ENCODE data around the gene PTF1A. TPM values are rescaled to one million over a fixed set of nuclear protein-coding genes. Genes with fewer than 3 reads are reported as not detected.

Gene PTF1A
- total and polyA plus RNA-seq, 10 donors = not detected

DNA sequence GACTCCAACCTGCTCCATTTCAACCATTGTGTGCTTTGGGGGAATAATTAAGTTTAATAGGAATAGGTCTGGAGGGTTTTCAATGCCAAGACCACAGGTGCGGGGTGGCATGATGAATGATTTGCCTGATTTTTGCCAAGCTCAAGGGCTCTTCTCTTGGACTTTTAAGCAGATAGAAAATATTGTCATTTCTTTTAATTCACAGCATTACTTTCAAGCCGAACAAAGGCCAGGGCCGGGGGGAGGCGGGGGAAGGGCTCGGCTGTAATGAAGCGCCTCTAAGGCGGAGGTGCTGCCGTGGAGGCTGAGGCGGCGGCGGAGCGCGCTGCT lies 6.5 kb downstream of the PTF1A start:
- Histone ChIP-seq H3K36me3 (no peaks in the 10 kb centered on the region), H3K9me3 (no peaks in the 10 kb centered on the region), H3K27ac (no peak overlapping the region), H3K4me3 (no peak overlapping the region), H3K27me3 (replicated peaks in 1 of 7) (peaks cover 4 to 100% (median 87%) of the 10 kb centered on the region in 7 donors), H3K4me1 (peaks cover 0 to 21% (median 5%) of the 10 kb centered on the region in 6 donors)
- 0 to 7% (median 4%) methylated on average over 8 to 13 of the region's 13 CpGs for WGBS, 5 donors
- intact Hi-C loops (cut with DNase I; ENCODE audit: low total_unique reads) = no loop called here
- TF ChIP-seq POLR2AphosphoS5 (IDR thresholded peaks at IDR 0.05) (no peak), POLR2A (IDR thresholded peaks at IDR 0.05) (no peak)
- TF ChIP-seq, protein P1, sequence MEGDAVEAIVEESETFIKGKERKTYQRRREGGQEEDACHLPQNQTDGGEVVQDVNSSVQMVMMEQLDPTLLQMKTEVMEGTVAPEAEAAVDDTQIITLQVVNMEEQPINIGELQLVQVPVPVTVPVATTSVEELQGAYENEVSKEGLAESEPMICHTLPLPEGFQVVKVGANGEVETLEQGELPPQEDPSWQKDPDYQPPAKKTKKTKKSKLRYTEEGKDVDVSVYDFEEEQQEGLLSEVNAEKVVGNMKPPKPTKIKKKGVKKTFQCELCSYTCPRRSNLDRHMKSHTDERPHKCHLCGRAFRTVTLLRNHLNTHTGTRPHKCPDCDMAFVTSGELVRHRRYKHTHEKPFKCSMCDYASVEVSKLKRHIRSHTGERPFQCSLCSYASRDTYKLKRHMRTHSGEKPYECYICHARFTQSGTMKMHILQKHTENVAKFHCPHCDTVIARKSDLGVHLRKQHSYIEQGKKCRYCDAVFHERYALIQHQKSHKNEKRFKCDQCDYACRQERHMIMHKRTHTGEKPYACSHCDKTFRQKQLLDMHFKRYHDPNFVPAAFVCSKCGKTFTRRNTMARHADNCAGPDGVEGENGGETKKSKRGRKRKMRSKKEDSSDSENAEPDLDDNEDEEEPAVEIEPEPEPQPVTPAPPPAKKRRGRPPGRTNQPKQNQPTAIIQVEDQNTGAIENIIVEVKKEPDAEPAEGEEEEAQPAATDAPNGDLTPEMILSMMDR (IDR thresholded peaks at IDR 0.05 in 8 of 11, conservative IDR thresholded peaks at IDR 0.05 in 3 of 11) = no peak
- no peak for DNase-seq

DNA sequence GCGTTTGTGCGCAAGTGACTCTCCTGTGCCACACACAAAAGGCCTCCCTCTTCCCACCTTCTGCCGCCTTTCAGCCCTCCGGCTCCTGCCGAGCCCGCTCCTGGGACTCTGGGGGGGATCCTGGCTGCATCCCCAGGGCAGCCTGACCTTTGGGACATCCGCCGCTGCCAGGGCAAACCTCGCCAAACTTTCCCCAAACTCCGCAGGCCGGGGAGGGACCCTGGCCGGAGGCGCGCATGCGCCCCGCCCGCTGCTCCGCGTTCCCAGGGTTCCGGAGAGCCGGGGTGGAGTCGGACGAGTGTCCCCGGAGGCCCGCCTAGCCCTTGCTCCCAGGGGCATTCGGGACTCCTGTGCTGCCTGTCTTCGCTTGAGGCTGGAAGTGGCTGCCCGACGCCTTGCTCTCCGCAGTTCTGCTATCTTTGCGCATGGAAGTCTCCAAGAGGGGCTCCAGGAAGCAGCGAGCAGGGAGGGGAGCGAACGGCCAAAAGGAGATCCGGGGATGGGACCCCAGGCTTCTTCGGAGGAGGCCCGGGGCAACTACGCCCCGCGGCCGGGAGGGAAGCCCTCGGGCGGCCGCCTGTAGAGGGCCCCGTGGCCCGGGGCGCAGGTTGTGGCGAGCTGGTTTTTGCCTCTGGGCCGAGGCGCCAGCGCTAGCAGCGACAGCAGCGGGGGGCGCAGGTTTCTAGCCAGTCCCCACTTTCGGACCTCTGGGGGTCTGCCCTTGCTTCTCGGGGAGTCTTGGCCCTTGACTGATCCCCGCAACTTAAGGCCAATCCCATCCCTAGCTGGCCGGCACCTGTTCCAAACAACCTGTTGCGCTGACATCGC lies 7.0 kb downstream of the PTF1A start:
- WGBS, 5 donors = 2 to 5% (median 3%) methylated on average over 18 to 60 of the region's 60 CpGs

DNA sequence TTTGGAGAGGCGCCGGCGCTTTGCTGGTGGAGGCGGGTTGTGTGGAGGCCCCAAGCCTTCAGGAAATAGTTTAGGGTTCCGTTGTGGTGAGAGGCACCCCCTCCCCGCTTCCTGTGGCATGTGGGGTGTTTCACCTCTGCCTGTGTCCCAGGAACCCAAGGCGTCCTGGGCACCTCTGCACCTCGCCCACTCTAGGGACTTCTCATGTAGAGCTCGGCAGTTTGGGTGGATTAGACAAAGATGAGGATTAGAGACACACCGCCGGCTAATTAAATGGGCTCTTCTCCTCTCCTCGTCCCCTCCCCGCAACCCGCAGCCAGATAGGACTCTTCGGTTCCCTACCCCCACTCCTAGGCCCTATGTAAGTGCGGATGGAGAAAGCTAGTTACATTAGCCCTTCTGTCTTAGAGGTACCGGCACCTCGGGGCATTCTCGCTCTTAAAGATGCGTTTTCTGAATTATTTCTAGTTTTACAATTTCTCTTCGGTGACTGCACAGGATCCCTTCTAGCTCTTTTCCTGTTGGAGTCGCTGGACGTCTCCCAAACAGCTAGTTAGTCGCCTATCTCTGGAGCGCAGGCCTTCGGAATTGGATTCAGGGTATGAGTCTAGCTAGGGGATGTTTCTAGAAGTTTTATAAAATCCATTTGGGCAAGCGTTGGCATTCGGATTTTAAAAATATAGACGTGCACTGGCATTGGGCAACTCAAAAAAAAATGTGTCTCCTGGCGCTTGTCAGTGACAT lies 7.8 kb downstream of the PTF1A start:
- DNase-seq = no peak
- no peaks in the 10 kb centered on the region for H3K9me3 ChIP-seq
- H3K4me3 ChIP-seq = peak overlapping the region in 1 of 8 donors; percentile 5
- H3K4me1 ChIP-seq = peaks cover 0 to 18% (median 2%) of the 10 kb centered on the region in 6 donors
- intact Hi-C loops (cut with DNase I; ENCODE audit: low total_unique reads) = no loop called here
- no peak for TF ChIP-seq POLR2A (IDR thresholded peaks at IDR 0.05)
- no peak for TF ChIP-seq POLR2AphosphoS5 (IDR thresholded peaks at IDR 0.05)
- TF ChIP-seq, protein P1 (IDR thresholded peaks at IDR 0.05 in 8 of 11, conservative IDR thresholded peaks at IDR 0.05 in 3 of 11) = no peak
- 3 to 7% (median 4%) methylated on average over 25 to 30 of the region's 30 CpGs for WGBS, 5 donors
- H3K27ac ChIP-seq = no peak overlapping the region
- peaks cover under 1 to 100% (median 81%) of the 10 kb centered on the region in 7 donors for H3K27me3 ChIP-seq (replicated peaks in 1 of 7)
- no peaks in the 10 kb centered on the region for H3K36me3 ChIP-seq

More for the DNA sequence above, 7.0 kb downstream of the PTF1A start:
- Histone ChIP-seq H3K4me3 (peak overlapping the region in 2 of 8 donors; percentile 4 to 5), H3K27me3 (replicated peaks in 1 of 7) (peaks cover 4 to 100% (median 87%) of the 10 kb centered on the region in 7 donors), H3K27ac (no peak overlapping the region), H3K4me1 (peaks cover 0 to 21% (median 5%) of the 10 kb centered on the region in 6 donors), H3K9me3 (no peaks in the 10 kb centered on the region), H3K36me3 (no peaks in the 10 kb centered on the region)
- intact Hi-C loops (cut with DNase I; ENCODE audit: low total_unique reads) = no loop called here
- no peak for DNase-seq
- no peak for TF ChIP-seq POLR2AphosphoS5 (IDR thresholded peaks at IDR 0.05)
- TF ChIP-seq, protein P1 (IDR thresholded peaks at IDR 0.05 in 8 of 11, conservative IDR thresholded peaks at IDR 0.05 in 3 of 11) = no peak
- TF ChIP-seq POLR2A (IDR thresholded peaks at IDR 0.05) = no peak

DNA sequence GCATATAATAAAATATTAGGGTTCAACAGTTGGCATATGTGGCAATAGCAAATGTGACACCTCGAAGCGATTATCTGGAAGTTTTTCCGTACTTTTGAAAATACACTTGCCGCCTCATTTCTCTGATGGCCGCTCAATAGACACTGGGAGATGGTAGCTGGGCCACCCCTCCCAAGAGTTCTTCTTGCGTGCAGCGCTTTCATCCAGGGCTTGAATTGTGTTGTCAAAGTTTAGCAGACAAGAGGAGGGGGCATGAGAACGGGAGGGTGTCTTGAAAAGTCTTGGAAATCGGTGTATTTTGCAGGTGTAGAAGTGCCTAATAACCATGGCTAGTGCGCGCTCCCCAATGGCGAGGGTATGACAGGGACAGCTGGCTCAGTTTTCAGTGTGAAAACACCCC lies 8.5 kb downstream of the PTF1A start:
- 6 to 16% (median 8%) methylated on average over 12 of the region's 12 CpGs for WGBS, 5 donors
- no peaks in the 10 kb centered on the region for H3K36me3 ChIP-seq
- H3K4me1 ChIP-seq = peaks cover 0 to 13% (median 0%) of the 10 kb centered on the region in 6 donors
- H3K4me3 ChIP-seq = no peak overlapping the region
- no peaks in the 10 kb centered on the region for H3K9me3 ChIP-seq
- TF ChIP-seq, protein P1 (IDR thresholded peaks at IDR 0.05 in 8 of 11, conservative IDR thresholded peaks at IDR 0.05 in 3 of 11) = no peak
- TF ChIP-seq POLR2AphosphoS5 (IDR thresholded peaks at IDR 0.05) (no peak), POLR2A (IDR thresholded peaks at IDR 0.05) (no peak)
- no peak overlapping the region for H3K27ac ChIP-seq
- peaks cover 0 to 100% (median 74%) of the 10 kb centered on the region in 7 donors for H3K27me3 ChIP-seq (replicated peaks in 1 of 7)
- intact Hi-C loops (cut with DNase I; ENCODE audit: low total_unique reads) = no loop called here
- no peak for DNase-seq

All from spleen (tissue), 11 donors.